Skin epidermis (tissue), 12 donors: ENCODE measurements around the gene WNT3.

ENCODE experiments used
- H3K27ac ChIP-seq, 21 experiments: fragments of 200-600 bp; sonication (generic) in 11 of 21; one replicate each; pipeline ENCODE4 v1.5.0; 2020; ENCODE audit warnings: mild to moderate bottlenecking in 3 of 21, inconsistent platforms in 2 of 21, moderate library complexity in 2 of 21
- H3K4me3 ChIP-seq, 7 experiments: fragments of 200-600 bp; sonication (generic) in 2 of 7; one replicate each; pipeline ENCODE4 v1.5.0; 2020; ENCODE audit warnings: inconsistent platforms in 2 of 7, mild to moderate bottlenecking in 2 of 7, moderate library complexity in 1 of 7

WNT3 gene

GRCh38 chr17:46753776-46754175 lies 64.7 kb downstream of the WNT3 start:
- no peak overlapping the region for H3K4me3 ChIP-seq
- no peak overlapping the region for H3K27ac ChIP-seq

GRCh38 chr17:46751425-46751824 lies 67.1 kb downstream of the WNT3 start:
- H3K27ac ChIP-seq = peak overlapping the region in 1 of 21 experiments; percentile 16
- H3K4me3 ChIP-seq = no peak overlapping the region

- no peak overlapping the region for H3K4me3 ChIP-seq
- H3K27ac ChIP-seq = no peak overlapping the region
Measured at GRCh38 chr17:46745376-46745775, 73.1 kb downstream of the WNT3 start.

GRCh38 chr17:46744441-46744840 lies 74.1 kb downstream of the WNT3 start:
- Histone ChIP-seq H3K27ac (no peak overlapping the region), H3K4me3 (no peak overlapping the region)

GRCh38 chr17:46742565-46743270 lies 75.8 kb downstream of the WNT3 start:
- no peak overlapping the region for H3K4me3 ChIP-seq
- H3K27ac ChIP-seq = peak overlapping the region in 4 of 21 experiments; percentile 8 to 40 (median 17)

GRCh38 chr17:46741122-46741730 lies 77.3 kb downstream of the WNT3 start:
- Histone ChIP-seq H3K4me3 (no peak overlapping the region), H3K27ac (peak overlapping the region in 1 of 21 experiments; percentile 4)

GRCh38 chr17:46739982-46740381 lies 78.5 kb downstream of the WNT3 start:
- Histone ChIP-seq H3K27ac (no peak overlapping the region), H3K4me3 (no peak overlapping the region)

- H3K27ac ChIP-seq = peak overlapping the region in 1 of 21 experiments; percentile 20
- H3K4me3 ChIP-seq = no peak overlapping the region
Measured at GRCh38 chr17:46738544-46738943, 79.9 kb downstream of the WNT3 start.

- Histone ChIP-seq H3K4me3 (no peak overlapping the region), H3K27ac (no peak overlapping the region)
Measured at GRCh38 chr17:46737326-46737725, 81.2 kb downstream of the WNT3 start.

- Histone ChIP-seq H3K4me3 (no peak overlapping the region), H3K27ac (no peak overlapping the region)
Measured at GRCh38 chr17:46736100-46736499, 82.4 kb downstream of the WNT3 start.

- H3K4me3 ChIP-seq = no peak overlapping the region
- H3K27ac ChIP-seq = peak overlapping the region in 3 of 21 experiments; percentile 30 to 45 (median 36)
Measured at GRCh38 chr17:46733837-46734475, 84.5 kb downstream of the WNT3 start.

- H3K27ac ChIP-seq = peak overlapping the region in 1 of 21 experiments; percentile 45
- H3K4me3 ChIP-seq = no peak overlapping the region
Measured at GRCh38 chr17:46732754-46733398, 85.6 kb downstream of the WNT3 start.

- no peak overlapping the region for H3K27ac ChIP-seq
Measured at GRCh38 chr17:46732160-46732559, 86.3 kb downstream of the WNT3 start.

GRCh38 chr17:46730679-46731078 lies 87.8 kb downstream of the WNT3 start:
- H3K4me3 ChIP-seq = no peak overlapping the region
- peak overlapping the region in 1 of 21 experiments; percentile 22 for H3K27ac ChIP-seq

More at GRCh38 chr17:46732160-46732559, 86.3 kb downstream of the WNT3 start:
- H3K4me3 ChIP-seq = no peak overlapping the region

GRCh38 chr17:46730026-46730425 lies 88.5 kb downstream of the WNT3 start:
- peak overlapping the region in 2 of 21 experiments; percentile 6 to 13 for H3K27ac ChIP-seq
- no peak overlapping the region for H3K4me3 ChIP-seq

GRCh38 chr17:46727572-46728348 lies 90.7 kb downstream of the WNT3 start:
- H3K4me3 ChIP-seq = no peak overlapping the region
- H3K27ac ChIP-seq = no peak overlapping the region

GRCh38 chr17:46726206-46726605 lies 92.3 kb downstream of the WNT3 start:
- H3K27ac ChIP-seq = no peak overlapping the region
- H3K4me3 ChIP-seq = no peak overlapping the region

GRCh38 chr17:46722662-46723285 lies 95.7 kb downstream of the WNT3 start:
- Histone ChIP-seq H3K27ac (peak overlapping the region in 12 of 21 experiments; percentile 12 to 73 (median 41)), H3K4me3 (no peak overlapping the region)

GRCh38 chr17:46720408-46720807 lies 98.1 kb downstream of the WNT3 start:
- H3K27ac ChIP-seq = peak overlapping the region in 2 of 21 experiments; percentile 4 to 58
- H3K4me3 ChIP-seq = no peak overlapping the region
